HG02678 (cell line): ENCODE data around the gene ACVR1.
"Not testable (repeated sequence)": the region's sequence is repeated elsewhere in the genome, so short reads cannot be mapped to it uniquely, and the experiment has no call there.

Experiments used
- ATAC-seq: cut with Tn5 transposase; IDR thresholded peaks from one replicate; pipeline ENCODE4 v1.9.1; 2021; ENCODE audit warnings: mild to moderate bottlenecking, moderate library complexity; ENCODE audit not compliant: unreplicated experiment

The ACVR1 gene

DNA sequence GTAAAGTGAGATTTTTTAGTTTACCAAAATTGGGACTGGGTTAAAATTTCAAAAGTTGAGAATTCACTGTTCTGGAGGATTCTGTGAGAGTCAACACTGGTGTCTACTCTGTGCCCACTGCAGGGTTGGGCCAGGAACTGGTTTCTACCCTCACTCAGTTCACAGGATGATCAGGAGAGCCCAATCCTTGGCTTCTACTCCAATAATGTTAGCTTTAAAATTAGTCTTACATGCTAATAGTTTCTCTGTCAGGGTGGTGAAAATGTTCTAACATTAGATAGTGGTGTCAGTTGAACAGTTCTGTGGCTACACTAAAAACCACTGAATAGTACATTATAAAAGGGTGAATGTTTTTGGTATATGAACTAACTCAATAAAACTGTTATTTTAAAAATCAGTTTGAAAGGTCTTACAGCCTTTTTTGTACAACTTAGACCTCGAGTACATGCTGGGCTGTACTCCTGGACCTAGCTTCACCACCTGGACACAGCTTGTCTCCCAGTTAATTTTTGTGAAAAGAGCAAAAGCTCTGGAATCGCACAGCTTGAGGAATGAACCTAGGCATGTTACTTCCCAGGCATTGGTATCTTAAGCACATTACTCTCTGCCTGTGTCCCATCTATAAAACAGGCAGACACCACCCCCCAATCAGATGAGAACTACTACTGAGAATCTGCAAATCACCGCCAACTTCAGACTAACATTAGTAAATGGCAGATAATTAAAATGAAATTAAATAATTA lies 44.4 kb downstream of the ACVR1 start:
- ATAC-seq = no peak

DNA sequence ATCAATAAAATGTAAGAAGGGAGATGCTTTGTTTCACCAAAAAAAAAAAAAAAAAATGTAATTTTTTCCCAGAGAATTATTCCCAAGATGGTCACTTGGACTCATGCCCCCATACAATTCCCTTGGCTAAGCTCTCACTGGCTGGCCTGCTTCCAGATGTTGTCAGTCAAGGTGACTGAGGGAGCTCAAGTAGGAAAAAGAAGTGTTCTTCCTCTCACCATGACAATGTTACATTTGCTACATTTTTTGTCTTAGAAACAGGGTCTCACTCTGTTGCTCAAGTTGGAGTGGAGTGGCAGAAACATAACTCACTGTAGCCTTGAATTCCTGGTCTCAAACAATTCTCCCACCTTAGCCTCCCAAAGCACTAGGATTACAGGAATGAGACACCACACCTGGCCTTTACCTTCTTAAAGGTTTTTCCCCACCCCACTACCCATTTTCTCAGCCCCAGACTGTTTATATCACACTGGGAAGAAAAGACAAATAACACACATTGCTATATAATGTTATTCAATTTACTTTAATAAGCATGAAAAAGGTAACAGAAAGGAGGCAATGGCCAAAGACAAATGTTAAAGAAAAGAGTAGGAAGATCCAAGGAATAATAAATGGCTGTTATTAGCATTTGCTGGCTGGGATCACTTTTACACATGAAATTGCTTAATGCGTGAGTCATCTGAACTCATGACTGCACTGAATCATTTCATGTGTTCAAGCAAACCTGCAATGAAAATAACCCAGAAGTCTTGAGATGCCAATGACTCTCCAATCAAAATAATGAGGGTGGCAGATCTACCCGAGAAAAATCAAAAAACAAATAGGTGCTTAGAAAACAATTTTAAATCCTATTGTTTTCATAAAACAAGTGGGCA lies 45.2 kb downstream of the ACVR1 start:
- ATAC-seq = no peak

DNA sequence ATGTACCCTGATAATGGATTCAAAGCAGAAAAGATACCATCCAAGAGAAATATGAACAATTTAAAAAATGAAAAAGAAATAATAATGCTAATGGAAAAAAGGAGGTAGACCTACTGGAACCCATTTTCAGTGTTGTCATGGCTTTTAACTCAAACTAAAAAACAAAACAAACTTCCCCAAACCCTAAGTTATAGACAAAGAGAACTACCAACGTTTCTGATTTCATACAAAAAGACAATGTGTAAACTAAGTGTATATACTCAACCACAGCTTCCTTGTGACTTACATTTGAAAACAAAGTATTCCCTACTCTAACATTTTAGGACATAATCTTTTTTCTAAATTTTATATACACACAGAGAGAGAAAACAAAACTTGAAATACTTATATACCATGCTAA lies 45.9 kb downstream of the ACVR1 start:
- no peak for ATAC-seq

DNA sequence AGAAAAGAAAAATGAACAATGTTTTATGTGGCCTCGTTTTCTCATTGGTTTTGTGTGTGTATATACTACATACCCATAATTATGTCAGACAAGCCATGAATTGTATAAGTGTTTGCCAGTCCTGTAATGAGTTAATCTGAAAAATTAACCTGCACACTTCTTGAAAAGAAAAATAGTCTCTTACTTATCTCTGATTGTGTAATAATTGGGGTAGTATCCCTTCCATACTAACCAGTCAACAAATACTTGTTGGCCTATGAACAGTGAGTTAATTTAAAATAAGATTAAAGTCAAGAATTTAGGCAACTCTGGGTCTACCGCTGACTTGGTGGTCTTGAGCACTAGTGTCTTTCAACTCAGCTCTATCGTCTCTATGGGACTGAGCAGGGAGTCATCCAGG lies 48.8 kb downstream of the ACVR1 start:
- no peak for ATAC-seq

DNA sequence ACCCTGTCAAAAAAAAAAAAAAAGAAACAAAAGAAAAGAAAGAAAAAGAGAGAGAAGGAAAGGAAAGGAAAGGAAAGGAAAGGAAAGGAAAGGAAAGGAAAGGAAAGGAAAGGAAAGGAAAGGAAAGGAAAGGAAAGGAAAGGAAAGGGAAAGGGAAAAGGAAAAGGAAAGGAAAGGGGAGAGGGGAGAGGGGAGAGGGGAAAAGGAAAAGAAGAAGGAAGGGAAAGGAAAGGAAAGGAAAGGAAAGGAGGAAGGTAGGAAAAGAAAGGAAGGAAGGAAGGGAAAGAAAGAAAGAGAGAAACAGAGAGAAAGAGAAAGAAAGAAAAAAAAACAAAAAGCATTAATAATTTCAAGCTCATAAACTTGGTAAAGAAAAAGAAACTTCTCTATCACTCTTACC lies 49.5 kb downstream of the ACVR1 start:
- not testable (repeated sequence) for ATAC-seq

DNA sequence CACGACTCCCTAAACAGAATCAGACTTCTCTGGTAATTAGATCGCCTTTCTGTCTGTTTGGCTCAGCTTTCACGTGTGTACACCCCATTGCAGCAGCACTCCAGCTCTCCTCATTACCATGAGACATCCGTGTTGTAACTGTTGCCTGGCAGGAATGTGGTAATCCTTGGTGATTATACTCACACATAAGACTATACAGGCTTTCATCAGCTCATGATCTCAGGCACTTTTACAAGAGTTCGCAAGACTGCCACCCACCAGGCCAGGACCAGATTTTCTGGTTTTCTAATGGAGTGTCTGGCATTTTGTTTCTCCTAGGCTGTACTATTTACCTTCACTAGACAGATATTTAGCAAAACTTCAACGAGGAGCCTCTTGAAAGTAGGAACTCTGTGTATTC lies 50.2 kb downstream of the ACVR1 start:
- ATAC-seq = no peak

DNA sequence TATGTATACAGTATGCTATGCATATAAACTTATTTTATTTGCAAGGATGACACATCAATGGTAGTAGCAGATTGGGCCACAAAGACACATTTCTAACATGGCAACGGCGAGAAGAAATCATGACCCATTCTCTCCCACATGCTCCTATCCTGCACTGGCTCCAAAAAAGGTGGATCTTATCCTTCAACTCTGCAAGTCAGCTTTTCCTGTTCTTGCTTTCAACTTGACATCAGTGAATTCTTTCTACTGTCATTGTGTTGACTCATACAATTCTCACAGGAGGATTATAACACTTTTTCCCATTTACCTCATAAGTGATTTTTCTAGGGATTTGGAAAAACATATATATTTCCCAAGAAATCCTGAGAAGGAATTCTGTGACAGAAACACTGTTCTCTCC lies 53.1 kb downstream of the ACVR1 start:
- no peak for ATAC-seq

DNA sequence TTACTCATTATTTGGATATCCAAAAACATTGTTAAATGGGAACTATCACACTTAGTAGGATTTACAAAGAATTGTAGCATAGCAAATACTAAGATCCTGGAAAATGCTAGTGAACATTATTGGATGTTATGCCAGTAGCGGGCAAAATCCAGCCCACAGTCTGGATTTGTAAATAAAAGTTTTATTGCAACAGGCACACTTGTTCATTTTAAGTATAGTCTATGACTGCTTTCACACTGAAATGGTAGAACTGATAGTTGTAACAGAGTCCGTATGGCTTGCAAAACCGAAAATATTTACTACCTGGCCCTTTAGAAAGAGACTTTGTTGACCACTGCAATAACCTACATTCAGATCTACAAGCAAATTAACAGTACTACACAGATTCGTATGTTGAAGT lies 53.6 kb downstream of the ACVR1 start:
- ATAC-seq = no peak

DNA sequence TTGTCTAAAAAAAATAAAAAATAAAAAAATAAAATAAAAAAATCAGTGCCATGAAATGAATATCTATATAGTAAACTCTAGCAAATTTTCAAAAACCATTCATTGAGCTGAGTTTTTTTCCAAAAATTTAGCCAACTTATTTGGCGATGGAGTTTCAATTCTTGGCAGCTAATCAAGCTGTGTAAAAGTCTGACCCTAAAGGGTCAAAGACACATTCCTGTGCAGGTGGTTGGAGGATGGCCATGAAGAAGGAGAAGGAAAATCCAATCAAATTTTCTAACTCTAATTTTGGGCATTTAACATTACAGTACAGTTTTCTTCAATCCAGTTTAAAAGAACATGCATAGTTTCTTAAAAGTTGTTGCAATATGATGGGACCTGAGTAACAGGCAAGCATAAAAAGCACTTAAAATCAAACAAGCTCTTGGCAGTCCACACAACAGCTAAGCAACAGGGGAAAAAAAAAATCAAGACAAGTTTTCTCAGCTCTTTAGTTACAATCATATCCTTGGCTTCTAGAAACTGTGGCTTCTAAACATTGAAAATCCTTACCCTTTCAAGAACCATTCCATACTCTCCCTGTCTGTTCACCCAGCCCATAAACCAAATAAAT lies 54.5 kb downstream of the ACVR1 start:
- ATAC-seq = no peak

DNA sequence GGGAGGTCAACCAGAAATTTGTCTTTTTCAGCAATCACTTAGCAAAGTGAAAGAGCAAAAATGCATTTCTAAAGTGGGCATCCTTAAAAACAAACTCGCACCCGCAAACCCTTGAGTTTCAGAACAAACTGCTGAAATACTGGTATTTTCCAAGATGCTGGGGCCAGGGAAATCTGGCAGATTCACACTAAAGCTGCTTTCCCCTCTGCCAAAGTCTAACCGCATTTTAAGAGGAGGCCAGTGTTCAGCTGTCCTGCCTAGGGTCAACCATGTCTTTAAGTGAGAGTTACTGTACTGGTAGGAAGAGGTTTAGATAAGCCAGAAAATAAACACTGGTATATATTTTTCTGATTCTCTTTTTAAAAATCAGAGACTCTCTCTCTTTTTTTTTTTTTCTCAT lies 55.9 kb downstream of the ACVR1 start:
- ATAC-seq = no peak

DNA sequence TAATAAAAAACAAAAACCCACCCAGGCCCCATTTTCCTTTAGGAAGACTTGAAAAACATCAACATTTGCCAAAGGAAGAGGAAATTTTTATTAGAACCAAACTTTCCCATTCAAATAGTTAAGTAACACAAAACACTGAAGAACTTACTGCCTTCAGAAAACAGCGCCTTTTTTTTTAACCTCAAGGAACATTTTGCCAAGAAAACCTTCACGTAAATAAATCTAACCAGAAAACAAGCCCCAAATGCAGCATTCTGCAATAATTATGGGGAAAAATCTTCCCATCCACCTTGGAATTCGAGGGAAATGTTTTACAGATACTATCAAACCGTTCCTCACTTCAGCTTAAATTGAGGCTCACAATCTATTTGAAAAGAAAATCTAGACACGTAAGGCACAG lies 56.4 kb downstream of the ACVR1 start:
- ATAC-seq = no peak

DNA sequence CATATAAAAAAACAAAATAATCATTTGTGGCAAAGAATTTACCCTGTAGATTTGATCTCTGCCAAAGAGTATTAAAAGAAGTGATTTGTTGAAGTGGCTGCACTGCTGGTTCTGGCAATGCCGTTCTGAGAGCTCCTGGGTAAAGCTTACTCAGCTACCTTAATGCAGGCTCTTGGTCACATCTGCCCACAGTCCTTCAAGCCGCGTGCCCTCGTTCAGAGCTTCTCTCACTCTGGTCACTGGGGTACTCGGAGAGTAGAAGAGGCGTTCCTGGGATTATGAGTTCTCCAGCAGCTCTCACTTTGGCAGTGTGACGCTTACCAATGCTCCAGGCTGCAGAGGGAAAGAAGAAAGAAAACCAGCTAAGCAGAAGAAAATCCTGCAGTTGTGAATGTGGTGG lies 57.9 kb downstream of the ACVR1 start:
- ATAC-seq = no peak

DNA sequence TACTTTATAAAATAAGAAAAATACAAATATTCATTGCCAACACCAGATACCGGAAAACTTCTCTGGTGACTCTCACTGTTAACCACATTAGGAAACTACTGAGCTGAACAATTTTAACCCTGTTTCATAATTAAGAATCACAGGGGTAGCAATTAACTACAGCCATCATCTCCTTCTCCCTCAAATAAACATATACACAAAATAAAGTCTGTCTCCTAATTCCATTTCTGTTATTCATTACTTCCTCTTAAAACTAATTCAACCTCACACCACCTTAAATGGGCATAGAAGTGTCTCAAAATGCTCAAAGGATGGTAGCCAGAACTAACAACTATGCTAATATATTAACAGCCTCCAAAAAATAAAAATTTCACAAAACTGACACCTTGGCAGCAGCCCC lies 60.7 kb downstream of the ACVR1 start:
- no peak for ATAC-seq

DNA sequence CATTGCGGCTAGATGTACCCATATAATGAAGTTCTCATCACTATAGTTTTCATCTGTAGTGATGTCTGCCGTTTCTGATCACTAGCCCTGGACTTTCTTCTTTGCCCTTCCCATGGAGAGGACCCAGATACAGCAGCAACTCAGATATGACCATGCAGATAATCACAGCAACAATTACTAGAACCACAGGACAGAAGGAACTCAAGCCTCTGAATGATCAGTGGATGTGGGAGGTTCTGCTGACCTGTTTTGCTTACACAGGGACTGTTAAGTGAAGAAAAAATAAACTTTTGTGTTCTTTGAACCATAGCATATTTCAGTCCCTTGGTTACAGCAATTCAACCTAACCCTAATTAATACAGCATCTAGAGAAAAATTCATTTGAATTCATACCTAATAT lies 62.7 kb downstream of the ACVR1 start:
- no peak for ATAC-seq

DNA sequence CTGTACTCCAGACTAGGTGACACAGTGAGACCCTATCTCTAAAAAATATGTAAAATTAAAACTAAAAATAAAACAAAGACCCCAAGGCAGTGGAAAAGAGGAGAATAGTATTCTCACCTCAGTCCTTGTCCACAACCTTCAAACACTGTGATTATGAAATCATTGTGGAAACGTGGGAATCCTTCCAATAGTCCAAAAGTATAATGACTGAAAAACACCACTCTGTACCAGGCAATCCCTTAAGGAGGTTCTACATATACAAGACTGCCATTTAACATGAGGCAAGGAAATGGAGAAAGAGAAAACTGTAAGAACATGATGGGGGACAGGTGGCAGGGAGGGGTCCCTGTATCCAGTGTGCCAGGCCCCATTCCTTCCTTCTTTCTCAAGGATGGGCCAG lies 66.1 kb downstream of the ACVR1 start:
- ATAC-seq = no peak

DNA sequence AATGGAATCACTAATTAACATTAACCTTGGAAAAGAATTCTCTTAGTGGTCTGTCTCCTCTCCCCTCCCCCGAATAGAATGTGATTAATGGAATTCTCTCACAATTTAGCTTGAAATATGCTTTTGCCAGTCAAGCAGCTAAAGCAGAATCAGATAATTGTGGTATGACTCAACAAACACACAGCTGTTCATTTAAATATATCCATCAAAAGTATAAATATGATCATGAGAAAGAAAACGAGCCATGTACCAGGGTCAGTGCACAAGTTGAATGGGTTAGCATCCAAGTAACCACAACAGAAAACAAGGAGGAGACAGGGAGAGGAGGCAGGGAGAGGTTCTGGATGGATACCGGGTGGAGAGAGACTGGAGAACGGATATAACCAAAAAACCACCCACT lies 66.9 kb downstream of the ACVR1 start:
- ATAC-seq = no peak

DNA sequence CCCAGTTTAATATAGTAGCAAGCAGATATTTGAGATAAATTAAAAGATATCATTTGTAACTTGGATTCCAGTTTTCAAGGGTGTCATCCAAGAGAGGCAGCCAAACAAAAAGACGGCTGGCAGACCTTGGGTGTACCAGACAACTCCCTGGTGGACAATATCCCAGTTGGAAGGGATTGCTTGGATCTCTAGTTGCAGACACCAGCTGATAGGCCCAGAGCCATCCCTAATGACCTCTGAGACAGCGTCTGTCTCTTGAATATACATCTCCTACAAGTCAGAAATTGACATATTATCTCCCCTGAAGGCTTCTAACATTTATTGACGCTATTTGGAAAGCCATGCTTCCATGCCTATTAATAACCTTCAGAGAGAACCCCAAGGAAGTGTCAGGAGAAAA lies 67.7 kb downstream of the ACVR1 start:
- ATAC-seq = no peak

DNA sequence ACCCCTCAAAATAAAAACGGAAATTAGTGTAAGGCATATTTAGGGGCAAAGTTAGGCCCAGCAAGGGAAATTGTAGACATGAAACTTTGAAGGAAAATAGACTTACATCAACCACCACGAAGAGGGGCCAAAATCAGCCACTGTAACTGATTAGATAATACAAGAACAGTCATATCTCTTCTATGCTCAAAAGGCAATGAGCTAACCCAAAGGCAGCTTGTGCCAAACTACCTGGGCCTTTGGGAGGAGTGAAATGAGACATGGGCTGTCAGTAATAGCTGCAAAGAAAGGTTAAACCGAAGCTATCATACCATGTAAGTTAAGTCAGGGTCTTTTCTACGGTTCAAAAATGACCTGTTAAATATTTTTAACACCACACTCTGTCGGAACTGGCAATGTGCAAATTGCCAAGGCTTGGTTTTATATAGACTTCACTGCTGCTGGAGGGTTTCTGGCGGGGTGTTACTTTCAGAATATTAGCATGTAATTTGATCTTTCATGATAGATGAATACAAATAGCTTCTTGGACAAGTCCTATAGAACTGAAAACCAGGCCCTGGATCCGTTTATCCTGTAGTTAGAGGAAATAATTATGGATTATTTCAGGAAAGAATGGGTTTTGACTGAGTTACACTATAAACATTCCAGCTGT lies 69.6 kb downstream of the ACVR1 start:
- no peak for ATAC-seq

DNA sequence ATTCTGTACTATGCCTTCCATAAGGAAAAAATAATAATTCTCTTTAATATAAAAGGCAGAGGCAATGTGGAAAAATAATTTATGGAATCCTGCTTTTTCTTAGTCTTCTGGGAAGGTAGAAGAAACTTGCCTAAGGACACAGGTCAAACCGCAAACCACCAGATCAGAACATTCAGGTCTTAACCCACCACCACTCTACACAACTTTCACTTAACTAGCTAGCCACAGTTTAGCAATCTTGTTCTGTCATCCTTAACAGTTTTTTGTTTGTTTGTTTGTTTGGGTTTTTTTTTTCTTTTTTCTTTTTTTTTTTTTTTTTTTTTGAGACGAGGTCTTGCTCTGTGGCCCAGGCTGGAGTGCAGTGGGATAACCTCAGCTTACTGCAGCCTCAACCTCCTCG lies 70.6 kb downstream of the ACVR1 start:
- ATAC-seq = no peak

DNA sequence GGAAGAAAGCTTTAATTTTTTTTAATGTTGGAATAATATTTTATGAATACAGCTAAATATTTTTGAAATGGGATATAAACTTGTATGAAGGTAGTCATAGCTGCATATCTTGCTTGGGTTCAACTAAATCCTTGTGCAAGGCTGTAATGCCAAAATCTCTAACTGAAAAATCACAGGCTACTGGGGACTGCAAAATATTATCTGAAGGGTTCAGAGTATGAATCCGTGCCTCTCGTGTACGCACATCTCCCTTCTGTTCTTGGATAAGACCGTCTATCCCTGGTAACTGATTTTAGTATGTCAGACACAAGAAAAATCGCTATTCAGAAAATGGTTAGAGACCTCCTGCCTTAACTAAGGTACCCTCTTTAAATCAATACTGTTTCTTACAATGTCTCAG lies 71.8 kb downstream of the ACVR1 start:
- no peak for ATAC-seq

DNA sequence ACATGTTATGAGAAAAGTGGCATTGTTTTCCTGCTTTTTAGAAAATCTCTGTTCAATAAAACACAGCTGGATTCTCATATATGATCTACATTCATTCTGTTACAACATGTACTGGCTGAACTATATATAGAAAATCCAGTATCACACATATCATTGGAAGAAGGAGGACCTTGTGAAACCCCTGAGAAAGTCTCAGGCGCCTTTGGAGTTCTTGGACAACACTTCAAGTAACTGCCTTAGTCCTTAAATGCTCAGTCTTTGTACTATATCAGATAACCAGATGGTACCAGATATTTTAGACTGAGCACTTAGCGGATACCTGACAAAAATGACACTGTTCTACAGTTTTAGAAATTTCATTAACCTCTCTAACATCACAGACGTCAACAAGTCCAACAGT lies 72.2 kb downstream of the ACVR1 start:
- no peak for ATAC-seq

DNA sequence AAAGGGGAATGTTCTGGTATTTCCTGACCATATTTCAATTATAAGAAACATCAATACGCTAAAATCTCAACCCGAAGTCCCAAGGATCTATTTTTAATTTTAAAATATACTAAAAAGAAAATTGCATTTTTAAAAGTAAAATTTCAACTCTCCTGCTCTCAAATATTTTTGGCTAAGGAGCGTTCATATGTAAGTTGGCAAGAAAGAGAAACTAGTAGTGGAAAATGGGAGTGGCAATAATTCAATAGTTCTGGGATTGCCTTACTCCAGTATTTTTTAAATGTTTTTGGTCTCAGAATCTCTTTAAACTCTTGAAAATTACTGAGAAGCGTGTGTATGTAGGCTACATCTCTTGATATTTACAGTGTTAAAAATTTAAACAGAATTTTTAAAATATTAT lies 72.7 kb downstream of the ACVR1 start:
- no peak for ATAC-seq
